ENCODE measurements around the gene MRPS5.

MRPS5 gene

GRCh38 chr2:95073856-95074662 is 47.5 kb downstream of the MRPS5 start:
- DNase-seq (ENCODE audit: low spot score): no peak
- TF ChIP-seq, protein P1, sequence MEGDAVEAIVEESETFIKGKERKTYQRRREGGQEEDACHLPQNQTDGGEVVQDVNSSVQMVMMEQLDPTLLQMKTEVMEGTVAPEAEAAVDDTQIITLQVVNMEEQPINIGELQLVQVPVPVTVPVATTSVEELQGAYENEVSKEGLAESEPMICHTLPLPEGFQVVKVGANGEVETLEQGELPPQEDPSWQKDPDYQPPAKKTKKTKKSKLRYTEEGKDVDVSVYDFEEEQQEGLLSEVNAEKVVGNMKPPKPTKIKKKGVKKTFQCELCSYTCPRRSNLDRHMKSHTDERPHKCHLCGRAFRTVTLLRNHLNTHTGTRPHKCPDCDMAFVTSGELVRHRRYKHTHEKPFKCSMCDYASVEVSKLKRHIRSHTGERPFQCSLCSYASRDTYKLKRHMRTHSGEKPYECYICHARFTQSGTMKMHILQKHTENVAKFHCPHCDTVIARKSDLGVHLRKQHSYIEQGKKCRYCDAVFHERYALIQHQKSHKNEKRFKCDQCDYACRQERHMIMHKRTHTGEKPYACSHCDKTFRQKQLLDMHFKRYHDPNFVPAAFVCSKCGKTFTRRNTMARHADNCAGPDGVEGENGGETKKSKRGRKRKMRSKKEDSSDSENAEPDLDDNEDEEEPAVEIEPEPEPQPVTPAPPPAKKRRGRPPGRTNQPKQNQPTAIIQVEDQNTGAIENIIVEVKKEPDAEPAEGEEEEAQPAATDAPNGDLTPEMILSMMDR (IDR thresholded peaks at IDR 0.05; ENCODE audit: extremely low read depth, insufficient read depth, missing control alignments): no peak
- in situ Hi-C loops (cut with MboI; ENCODE audit: low pct_unique_long_range_greater_than_20kb, low sequenced_read_pairs, unreplicated experiment): no loop called here

DNA sequence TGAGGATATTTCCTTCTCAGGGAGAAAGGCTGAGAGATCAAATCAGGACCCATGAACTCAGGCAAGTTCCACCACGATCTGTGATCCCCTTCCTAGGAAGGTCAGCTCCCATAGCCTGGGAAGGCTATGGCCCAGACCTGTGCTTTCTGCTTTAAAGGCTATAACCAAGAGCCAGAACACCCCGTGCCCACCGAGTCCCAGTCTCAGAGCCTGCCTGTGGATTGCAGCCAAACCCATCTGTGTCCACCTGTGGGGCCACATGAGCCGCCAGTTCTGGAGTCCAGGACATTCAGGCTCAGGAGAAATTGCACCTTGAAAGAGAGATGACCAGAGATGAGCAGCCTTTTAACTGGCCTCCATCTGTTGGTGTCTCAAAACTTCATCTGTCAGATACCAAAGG is 49.2 kb downstream of the MRPS5 start:
- TF ChIP-seq, protein P1 (IDR thresholded peaks at IDR 0.05; ENCODE audit: extremely low read depth, insufficient read depth, missing control alignments): no peak
- no peak for DNase-seq (ENCODE audit: low spot score)
- in situ Hi-C loops (cut with MboI; ENCODE audit: low pct_unique_long_range_greater_than_20kb, low sequenced_read_pairs, unreplicated experiment): no loop called here

DNA sequence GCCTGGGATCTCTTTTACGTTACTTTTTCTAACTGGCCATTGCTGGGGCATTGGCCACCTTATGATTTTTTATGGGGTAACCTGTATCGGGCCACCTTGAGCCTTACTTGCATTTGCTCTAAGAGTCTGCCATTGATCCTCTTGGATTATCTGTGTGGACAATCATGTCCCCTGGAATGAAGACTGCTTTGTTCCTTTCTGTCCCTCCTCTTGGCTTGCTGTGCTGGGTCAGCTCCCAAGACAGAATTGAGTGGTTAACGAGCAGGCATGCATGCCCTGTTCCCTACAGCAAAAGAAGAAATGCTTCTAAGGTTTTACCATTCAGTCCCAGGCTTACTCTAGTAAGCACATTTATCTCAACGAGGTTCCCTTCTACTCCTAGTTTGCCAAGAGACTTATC is 49.8 kb downstream of the MRPS5 start:
- no peak for DNase-seq (ENCODE audit: low spot score)
- TF ChIP-seq, protein P1 (IDR thresholded peaks at IDR 0.05; ENCODE audit: extremely low read depth, insufficient read depth, missing control alignments): no peak
- in situ Hi-C loops (cut with MboI; ENCODE audit: low pct_unique_long_range_greater_than_20kb, low sequenced_read_pairs, unreplicated experiment): no loop called here

DNA sequence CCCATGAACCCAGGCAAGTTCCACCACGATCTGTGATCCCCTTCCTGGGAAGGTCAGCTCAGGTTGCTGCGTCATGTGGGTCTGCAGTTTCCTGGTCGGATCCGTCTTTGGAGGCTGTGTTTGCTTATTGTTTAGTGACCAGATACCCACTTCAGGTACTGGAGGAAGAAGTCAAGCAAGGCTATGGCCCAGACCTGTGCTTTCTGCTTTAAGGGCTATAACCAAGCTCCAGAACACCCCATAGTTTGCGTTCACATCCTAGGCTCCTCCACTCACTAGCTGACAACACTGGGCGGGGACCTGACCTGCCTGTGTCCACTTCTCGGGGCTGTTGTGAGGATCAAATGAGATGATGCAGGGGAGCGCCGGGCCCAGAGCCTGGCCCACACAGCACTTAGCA is 52.1 kb downstream of the MRPS5 start:
- DNase-seq (ENCODE audit: low spot score): no peak
- in situ Hi-C loops (cut with MboI; ENCODE audit: low pct_unique_long_range_greater_than_20kb, low sequenced_read_pairs, unreplicated experiment): no loop called here
- TF ChIP-seq, protein P1 (IDR thresholded peaks at IDR 0.05; ENCODE audit: extremely low read depth, insufficient read depth, missing control alignments): no peak

DNA sequence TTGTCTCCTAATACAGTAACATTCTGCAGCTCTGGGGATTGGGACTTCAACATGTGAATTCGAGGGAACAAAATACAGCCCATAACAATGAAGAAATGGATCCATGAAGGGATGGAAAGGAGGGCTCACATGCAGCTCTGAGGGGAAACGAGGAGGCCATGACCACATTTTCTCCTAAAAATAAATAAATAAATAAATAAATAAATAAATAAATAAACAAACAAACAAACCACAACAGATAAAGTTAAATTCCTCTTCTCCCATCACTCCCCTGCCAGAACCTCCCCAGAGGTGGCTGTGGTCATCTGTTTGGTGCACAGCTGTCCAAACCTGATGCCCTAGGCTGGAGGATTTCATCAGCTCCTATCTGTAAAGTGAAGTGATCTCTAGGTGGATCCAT is 53.4 kb downstream of the MRPS5 start:
- in situ Hi-C loops (cut with MboI; ENCODE audit: low pct_unique_long_range_greater_than_20kb, low sequenced_read_pairs, unreplicated experiment): no loop called here
- DNase-seq (ENCODE audit: low spot score): no peak
- TF ChIP-seq, protein P1 (IDR thresholded peaks at IDR 0.05; ENCODE audit: extremely low read depth, insufficient read depth, missing control alignments): no peak

DNA sequence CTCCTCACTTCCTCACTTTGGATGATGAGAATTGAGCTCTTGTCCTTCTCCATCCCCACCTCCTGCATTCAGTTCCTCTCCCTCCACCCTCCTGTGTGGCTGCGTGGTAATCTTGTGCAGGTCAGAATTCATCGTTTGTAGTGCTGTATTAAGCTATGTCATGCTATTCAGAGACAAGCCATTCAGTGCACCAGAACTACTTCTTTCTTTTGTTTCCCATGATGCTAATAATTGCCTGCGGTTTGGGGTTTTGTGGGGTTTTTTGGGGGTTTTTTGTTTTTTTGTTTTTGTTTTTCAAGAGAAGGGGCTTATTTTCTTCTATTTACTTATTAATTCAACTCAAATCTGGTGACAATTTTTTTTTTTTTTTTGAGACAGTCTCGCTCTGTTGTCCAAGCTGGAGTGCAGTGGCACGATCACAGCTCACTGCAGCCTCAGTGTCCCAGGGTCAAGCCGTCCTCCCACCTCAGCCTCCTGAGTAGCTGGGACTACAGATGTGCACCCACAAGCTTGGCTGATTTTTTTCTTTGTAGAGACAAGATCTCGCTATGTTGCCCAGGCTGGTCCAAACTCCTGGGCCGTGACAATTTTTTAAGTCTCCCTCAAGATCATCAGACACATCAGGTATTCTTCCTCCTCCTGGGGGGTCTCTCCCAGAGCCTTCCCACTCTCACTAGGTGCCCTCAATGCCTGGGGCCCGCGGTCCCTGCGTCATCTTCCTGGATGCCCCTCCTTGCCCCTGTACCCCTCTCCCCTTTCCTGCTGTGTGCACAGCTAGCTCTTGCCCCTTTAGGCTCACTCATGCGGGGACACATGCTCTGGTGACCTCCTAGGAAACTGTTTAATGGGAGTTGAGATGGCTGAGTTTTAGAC is 58.3 kb downstream of the MRPS5 start:
- DNase-seq (ENCODE audit: low spot score): peak; percentile 76
- TF ChIP-seq, protein P1 (IDR thresholded peaks at IDR 0.05; ENCODE audit: extremely low read depth, insufficient read depth, missing control alignments): no peak
- in situ Hi-C loops (cut with MboI; ENCODE audit: low pct_unique_long_range_greater_than_20kb, low sequenced_read_pairs, unreplicated experiment): no loop called here

Measured in GM13977 (cell line).